LNCaP clone FGC (cell line): ENCODE data around the gene NME9.

Experiments used
- DNase-seq: peaks from one replicate; pipeline ENCODE4 v3.0.0-alpha.2; 2011; ENCODE audit warnings: low read depth
- H3K4me3 ChIP-seq: 2 replicates; pipeline ENCODE4 v1.5.1; 2011; ENCODE audit warnings: mild to moderate bottlenecking, low read depth, low read length, control low read depth
- TF ChIP-seq, protein P1 (sequence below): IDR thresholded peaks from 2 replicates; pipeline ENCODE4 v1.5.1; 2012; ENCODE audit warnings: mild to moderate bottlenecking; ENCODE audit not compliant: control insufficient read depth, insufficient read depth; ENCODE audit errors: extremely low read depth

NME9 gene

DNA sequence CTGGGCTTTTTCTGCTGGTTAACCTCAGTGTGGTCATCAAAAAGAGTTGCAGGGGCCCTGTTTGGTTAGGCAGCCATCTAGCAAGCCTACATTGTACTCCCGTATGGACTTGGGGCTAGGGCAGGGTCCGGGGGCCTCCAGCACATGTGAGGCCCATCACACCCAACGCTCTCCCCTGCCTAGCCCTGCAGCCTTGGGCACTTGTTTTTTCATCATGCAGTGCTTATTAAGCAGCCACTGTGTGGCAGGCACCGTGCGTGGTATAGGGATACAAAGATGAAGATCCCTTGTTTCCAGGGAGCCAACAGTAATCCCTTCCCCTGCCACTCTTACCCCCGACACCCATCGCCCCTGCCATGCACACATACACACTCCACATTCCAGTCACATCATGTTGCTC is 32.9 kb upstream of the NME9 start:
- no peak for DNase-seq
- TF ChIP-seq, protein P1, sequence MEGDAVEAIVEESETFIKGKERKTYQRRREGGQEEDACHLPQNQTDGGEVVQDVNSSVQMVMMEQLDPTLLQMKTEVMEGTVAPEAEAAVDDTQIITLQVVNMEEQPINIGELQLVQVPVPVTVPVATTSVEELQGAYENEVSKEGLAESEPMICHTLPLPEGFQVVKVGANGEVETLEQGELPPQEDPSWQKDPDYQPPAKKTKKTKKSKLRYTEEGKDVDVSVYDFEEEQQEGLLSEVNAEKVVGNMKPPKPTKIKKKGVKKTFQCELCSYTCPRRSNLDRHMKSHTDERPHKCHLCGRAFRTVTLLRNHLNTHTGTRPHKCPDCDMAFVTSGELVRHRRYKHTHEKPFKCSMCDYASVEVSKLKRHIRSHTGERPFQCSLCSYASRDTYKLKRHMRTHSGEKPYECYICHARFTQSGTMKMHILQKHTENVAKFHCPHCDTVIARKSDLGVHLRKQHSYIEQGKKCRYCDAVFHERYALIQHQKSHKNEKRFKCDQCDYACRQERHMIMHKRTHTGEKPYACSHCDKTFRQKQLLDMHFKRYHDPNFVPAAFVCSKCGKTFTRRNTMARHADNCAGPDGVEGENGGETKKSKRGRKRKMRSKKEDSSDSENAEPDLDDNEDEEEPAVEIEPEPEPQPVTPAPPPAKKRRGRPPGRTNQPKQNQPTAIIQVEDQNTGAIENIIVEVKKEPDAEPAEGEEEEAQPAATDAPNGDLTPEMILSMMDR, result no peak
- no peak overlapping the region for H3K4me3 ChIP-seq

DNA sequence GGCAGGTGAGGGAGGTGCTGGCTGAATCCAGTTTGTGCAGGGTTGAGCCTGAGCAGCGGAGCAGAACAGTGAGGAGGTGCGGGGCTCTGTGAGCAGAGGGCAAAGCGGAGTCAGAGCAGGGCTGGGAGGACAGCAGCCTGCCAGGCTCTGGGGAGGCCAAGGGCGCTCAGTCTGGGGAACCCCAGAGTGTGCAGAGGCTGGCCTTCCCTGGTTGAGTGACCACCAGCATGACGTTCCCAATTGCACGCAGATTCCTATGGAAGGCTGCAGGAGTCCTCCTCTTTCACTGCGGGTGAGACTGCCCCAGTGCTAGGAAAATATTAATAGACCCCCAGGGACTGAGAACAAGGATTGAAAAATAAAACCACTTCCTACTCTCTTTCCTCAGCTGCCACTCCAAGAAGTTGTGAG is 31.9 kb upstream of the NME9 start:
- DNase-seq, result no peak
- H3K4me3 ChIP-seq, result no peak overlapping the region
- TF ChIP-seq, protein P1, result no peak

DNA sequence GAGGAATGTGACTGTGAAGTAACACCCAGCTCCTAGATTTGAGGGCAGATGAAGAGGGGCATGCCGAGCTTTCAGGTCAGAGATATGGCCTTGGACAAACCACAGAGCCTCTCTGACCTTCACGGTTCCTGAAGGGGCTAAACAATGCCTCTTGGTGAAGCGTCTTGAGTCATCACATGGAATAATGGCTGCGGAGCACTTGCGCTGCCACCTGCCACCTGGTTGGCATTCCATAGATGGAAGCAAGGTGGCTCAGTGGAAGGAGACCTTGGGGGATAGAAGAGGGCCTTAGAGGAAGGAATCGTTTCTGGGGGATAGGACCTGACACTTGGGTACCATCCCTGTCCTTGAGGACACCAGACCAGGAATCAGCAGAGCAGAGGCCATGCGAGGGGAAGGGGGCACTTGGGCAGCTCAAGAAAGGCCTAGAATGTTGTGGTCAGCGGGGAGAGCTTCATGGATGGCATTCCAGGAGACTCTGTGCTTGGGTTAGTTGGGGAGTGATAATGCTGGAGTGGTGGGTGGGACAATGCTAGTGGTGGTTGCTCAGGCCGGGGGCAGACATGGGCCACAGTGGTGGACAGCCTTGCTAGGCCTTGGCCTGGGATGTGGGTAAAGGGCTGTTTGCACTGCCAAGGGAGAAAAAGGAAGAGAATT is 31.3 kb upstream of the NME9 start:
- TF ChIP-seq, protein P1, result no peak
- H3K4me3 ChIP-seq, result no peak overlapping the region
- no peak for DNase-seq

DNA sequence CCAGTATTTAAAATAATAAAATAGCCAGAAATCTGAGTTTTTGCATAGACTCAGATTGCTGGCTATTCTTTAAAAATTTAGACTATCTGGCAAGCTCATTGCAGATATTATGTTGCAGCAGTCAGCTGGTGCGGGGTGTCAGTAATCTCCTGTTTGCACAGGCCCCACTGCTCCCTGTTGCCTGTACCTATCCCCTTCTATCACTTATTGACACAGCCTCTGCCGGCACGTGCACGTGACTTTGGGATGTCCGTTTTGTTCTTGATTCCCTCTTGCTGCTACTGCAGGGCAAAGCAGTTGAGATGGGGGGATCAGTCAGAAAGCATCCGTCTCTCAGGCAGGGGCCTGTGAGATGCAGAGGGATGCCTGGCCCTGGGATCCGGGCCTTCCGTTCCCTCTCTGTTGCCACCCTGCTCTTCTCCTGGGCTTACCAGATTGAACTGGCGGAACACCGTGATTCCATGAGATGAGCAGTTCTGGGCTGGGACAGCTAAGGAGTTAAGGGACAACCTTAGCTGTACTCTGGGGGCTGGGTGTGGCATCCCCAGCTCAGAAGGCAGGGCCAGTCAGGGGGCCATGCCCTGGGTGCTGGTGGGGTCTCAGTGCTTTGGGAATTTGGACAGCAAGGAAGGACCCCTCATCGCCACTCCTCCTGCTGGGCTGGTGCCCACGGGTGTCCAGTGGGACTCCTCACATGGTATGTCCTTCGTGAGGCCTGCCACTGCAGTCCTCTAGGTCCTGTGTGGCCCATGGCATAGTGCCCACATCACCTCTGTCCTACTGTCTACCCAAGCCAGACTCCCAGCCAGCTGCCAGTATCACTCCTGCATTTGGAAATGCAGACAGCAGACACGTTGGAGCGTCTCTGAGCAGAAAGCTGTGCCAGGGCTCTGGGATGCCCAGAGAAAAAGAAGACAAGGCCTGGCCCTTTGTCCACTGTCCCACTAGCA is 30.5 kb upstream of the NME9 start:
- no peak for DNase-seq
- no peak overlapping the region for H3K4me3 ChIP-seq
- TF ChIP-seq, protein P1, result no peak

DNA sequence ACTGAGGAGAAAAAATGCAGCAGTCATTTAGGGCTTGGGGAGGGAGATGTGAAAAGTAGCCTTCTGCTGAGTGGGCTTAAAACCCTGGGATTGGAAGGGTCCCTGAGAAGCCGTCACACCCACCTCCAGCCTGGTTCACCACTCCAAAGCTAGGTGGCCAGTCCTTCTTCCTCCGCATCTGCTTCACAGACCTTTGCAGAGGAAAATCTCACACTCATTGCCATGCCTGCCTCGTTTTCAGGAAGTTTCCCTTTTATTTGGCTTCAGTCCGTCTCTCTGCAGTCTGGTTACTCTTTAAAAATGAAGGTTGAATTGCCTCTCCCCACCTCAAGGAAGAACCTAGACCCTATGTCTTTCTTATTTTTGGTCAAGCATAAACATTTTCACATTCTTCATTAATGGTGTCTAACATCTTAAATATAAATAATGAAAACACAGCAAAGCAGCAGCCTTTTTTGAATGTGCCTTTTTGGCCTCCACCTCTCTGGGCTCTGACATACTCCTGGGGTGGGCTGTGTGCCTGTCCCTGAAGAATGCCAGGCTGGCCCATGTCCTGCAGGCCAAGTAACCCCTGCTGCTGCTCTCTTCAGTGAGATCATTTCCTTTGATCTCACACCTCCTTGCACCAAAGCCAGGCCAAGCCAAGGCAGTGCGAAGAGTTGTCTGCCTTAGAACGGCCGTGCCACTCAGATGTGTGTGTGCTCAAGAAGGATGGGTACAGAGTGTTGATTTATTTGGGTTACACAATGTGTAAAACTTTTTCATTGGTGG is 29.7 kb upstream of the NME9 start:
- H3K4me3 ChIP-seq, result no peak overlapping the region
- TF ChIP-seq, protein P1, result no peak
- no peak for DNase-seq

DNA sequence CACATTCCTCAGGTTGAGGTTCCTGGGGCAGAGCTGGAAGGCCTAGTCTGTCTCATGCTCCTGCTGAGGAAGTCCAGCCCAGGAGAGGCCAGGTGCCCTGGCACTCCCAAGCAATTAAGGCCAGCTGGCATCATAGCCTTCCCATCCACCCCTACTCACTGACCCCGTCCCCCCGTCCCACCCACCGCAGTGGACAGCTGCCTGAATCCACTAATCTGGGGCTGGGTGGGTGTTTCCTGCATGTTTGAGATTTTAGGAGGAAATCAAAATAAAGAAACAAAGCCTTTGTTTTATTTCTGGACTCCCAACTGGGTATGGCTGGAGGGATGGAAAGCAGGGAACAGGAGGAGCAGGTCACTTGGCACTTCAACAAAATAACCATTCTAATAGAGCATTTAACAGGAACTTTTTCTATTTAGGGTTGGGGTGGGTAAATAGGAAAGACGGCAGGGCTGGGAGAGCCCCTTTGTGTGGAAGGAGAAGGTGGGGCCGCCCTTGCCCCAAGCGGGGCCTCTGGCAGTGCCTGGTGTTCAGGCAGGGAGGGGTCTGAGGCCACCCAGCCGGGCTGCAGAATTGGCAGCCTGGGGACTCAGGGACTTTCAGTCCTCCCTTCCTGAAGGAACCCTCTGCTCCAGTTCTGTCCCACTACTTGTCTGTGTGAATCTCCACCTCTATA is 27.2 kb upstream of the NME9 start:
- no peak for DNase-seq
- no peak overlapping the region for H3K4me3 ChIP-seq
- TF ChIP-seq, protein P1, result no peak
